ENCODE data around the gene NT5DC3. TPM values are rescaled to one million over a fixed set of nuclear protein-coding genes. Genes with fewer than 3 reads are reported as not detected.

Gene NT5DC3
- total RNA-seq, 4 donors from 2014 or later = 4.7 to 32.2 (median 5.8) TPM

DNA sequence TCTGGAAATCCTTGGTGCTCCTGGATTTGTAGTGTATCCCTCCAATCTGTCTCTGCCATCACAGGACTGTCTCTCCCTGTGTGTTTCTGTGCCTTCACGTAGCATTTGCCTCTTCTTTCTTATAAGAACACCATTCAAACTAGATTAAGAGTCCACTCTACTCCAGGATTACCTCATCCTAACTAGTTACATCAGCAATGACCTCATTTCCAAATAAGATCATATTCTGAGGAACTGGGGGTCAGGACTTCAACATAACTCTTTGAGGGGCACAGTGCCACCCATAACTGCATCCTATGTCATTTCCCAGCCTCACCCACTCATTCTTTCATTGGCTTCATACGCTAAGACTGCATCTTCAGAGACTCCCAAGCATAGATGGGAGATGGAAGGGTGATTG lies 106.2 kb downstream of the NT5DC3 start:
- peaks cover 0 to 58% (median 0%) of the 10 kb centered on the region in 4 donors for H3K27me3 ChIP-seq
- WGBS, 2 donors = 78 to 80% methylated on average over 2 of the region's 2 CpGs
- H3K4me1 ChIP-seq = no peaks in the 10 kb centered on the region
- no peak for DNase-seq
- TF ChIP-seq, protein P1, sequence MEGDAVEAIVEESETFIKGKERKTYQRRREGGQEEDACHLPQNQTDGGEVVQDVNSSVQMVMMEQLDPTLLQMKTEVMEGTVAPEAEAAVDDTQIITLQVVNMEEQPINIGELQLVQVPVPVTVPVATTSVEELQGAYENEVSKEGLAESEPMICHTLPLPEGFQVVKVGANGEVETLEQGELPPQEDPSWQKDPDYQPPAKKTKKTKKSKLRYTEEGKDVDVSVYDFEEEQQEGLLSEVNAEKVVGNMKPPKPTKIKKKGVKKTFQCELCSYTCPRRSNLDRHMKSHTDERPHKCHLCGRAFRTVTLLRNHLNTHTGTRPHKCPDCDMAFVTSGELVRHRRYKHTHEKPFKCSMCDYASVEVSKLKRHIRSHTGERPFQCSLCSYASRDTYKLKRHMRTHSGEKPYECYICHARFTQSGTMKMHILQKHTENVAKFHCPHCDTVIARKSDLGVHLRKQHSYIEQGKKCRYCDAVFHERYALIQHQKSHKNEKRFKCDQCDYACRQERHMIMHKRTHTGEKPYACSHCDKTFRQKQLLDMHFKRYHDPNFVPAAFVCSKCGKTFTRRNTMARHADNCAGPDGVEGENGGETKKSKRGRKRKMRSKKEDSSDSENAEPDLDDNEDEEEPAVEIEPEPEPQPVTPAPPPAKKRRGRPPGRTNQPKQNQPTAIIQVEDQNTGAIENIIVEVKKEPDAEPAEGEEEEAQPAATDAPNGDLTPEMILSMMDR (IDR thresholded peaks at IDR 0.05) = no peak
- no peak for TF ChIP-seq POLR2A (IDR thresholded peaks at IDR 0.05)
- intact Hi-C loops (cut with DNase I) = no loop called here
- no peak overlapping the region for H3K4me3 ChIP-seq
- peaks cover 0 to 9% (median 5%) of the 10 kb centered on the region in 3 donors for H3K9me3 ChIP-seq
- H3K36me3 ChIP-seq = no peaks in the 10 kb centered on the region
- H3K27ac ChIP-seq = no peak overlapping the region

DNA sequence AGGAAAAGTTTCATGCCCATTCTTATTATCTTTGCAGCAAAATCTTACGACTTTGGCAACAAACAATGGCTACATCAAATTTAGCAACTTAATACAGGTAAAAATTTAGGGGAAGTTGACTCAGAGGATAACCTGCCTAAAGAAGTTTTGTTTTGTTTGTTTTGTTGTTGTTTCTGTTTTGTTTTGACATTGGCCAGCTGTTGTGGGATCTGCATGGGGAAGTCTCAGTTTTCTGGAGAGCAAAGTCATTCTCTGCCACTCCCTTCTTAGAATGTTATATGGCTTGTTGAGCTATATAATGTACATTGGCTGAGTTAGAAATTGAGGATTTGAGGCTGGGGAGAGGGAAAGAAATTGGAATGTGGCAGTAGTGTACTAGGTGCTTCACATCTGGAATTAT lies 109.5 kb downstream of the NT5DC3 start:
- Histone ChIP-seq H3K4me3 (no peak overlapping the region), H3K4me1 (peaks cover 0 to 8% (median 0%) of the 10 kb centered on the region in 3 donors), H3K27ac (no peak overlapping the region), H3K27me3 (peaks cover 0 to 47% (median 0%) of the 10 kb centered on the region in 4 donors), H3K36me3 (no peaks in the 10 kb centered on the region), H3K9me3 (peaks cover 0 to 9% (median 5%) of the 10 kb centered on the region in 3 donors)
- WGBS, 2 donors = 71 to 100% methylated on average over 1 of the region's 1 CpG
- DNase-seq = no peak
- intact Hi-C loops (cut with DNase I) = no loop called here
- TF ChIP-seq, protein P1 (IDR thresholded peaks at IDR 0.05) = no peak
- no peak for TF ChIP-seq POLR2A (IDR thresholded peaks at IDR 0.05)

DNA sequence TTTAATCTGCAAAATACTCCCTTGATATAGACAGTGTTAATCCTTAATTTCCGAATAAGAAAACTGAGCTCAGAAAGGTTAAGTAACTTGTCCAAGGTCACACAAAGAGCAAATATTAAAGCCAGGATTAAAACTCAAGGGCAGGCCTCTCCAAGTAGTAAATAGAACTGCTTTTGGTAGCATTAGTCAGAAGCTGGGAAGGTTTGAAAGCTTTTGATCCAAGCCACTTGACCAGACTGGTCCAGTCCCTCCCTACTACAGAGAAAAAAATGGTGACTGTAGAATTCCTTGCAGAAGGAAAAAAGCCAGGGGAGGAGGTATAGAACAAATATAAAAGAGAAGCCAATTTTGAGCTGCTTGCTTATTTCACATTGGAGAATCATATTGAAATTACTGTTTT lies 111.5 kb downstream of the NT5DC3 start:
- no peak overlapping the region for H3K4me3 ChIP-seq
- H3K4me1 ChIP-seq = peaks cover 0 to 8% (median 0%) of the 10 kb centered on the region in 3 donors
- no peak for DNase-seq
- intact Hi-C loops (cut with DNase I) = no loop called here
- H3K9me3 ChIP-seq = peaks cover 0 to 9% (median 5%) of the 10 kb centered on the region in 3 donors
- H3K27ac ChIP-seq = no peak overlapping the region
- H3K27me3 ChIP-seq = peaks cover 0 to 27% (median 0%) of the 10 kb centered on the region in 4 donors
- no peaks in the 10 kb centered on the region for H3K36me3 ChIP-seq
- TF ChIP-seq, protein P1 (IDR thresholded peaks at IDR 0.05) = no peak
- no peak for TF ChIP-seq POLR2A (IDR thresholded peaks at IDR 0.05)
- WGBS, 2 donors = 27 to 37% methylated on average over 1 of the region's 1 CpG

DNA sequence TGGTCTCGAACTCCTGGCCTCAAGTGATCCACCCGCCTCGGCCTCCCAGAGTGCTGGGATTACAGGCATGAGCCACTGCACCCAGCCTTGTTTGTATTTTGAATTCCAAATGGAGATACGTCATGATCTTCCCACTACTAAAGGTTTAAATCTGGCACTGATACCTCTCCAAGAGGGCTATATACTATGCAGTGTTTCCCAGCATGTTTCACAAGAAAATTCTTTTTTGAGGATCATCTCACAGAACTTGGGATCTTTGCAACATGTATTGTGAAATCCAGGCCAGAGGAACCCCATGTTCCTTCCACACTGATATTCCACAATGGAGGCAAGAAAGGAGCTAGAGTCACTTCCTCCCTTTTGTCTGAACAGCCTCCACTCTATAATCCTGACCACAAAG lies 112.7 kb downstream of the NT5DC3 start:
- no peaks in the 10 kb centered on the region for H3K36me3 ChIP-seq

DNA sequence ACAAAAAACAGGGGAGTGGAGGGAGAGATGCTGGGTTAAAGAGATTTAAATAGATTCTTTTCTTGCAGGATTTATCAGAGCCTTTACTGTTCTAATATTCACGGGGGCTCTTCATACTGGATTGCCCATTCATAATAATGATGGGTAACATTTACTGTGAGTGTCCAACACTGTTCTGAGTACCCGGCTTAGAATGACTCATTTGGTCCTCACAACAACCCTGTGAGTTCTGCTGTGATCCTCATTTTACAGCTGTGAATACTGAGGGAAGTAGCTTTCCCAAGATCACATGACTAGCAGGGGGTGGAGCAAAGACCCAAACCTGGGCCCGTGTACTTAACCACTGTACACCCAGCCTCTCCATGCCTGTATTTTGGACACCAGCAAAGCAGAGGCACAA lies 113.4 kb downstream of the NT5DC3 start:
- H3K27me3 ChIP-seq = peaks cover 0 to 25% (median 0%) of the 10 kb centered on the region in 4 donors
- intact Hi-C loops (cut with DNase I) = no loop called here
- no peaks in the 10 kb centered on the region for H3K36me3 ChIP-seq
- peaks cover 0 to 8% (median 0%) of the 10 kb centered on the region in 3 donors for H3K4me1 ChIP-seq
- whole genome bisulfite sequencing, 2 donors = 67 to 73% methylated on average over 3 of the region's 3 CpGs
- no peak for DNase-seq
- H3K27ac ChIP-seq = no peak overlapping the region
- peaks cover 0 to 9% (median 5%) of the 10 kb centered on the region in 3 donors for H3K9me3 ChIP-seq
- H3K4me3 ChIP-seq = no peak overlapping the region
- no peak for TF ChIP-seq POLR2A (IDR thresholded peaks at IDR 0.05)
- TF ChIP-seq, protein P1 (IDR thresholded peaks at IDR 0.05) = no peak

More for the DNA sequence above, 112.7 kb downstream of the NT5DC3 start:
- no peak for DNase-seq
- Histone ChIP-seq H3K4me1 (peaks cover 0 to 8% (median 0%) of the 10 kb centered on the region in 3 donors), H3K4me3 (no peak overlapping the region), H3K27me3 (peaks cover 0 to 25% (median 0%) of the 10 kb centered on the region in 4 donors), H3K27ac (peak overlapping the region in 1 of 4 donors; percentile 6), H3K9me3 (peaks cover 0 to 9% (median 5%) of the 10 kb centered on the region in 3 donors)
- no peak for TF ChIP-seq POLR2A (IDR thresholded peaks at IDR 0.05)
- TF ChIP-seq, protein P1 (IDR thresholded peaks at IDR 0.05) = no peak
- 73 to 77% methylated on average over 4 of the region's 4 CpGs for WGBS, 2 donors
- intact Hi-C loops (cut with DNase I) = no loop called here
